BLaER1 treated with 17β-estradiol and CSF1 and Interleukin-3, amounts not matched to agents 10 nM and 100 nM (cell line): ENCODE measurements around the gene SOBP.
A peak's percentile ranks its signal among the peaks of the same experiment; 100 is the strongest.

Experiments used
- H3K27ac ChIP-seq, 11 experiments: shearing (Covaris generic); formaldehyde crosslinking; 2 replicates each; pipeline ENCODE4 v1.8.1; 2022
- H3K27me3 ChIP-seq, 11 experiments: shearing (Covaris generic); formaldehyde crosslinking; 2 replicates each; pipeline ENCODE4 v1.8.1; 2022
- H3K36me3 ChIP-seq, 11 experiments: shearing (Covaris generic); formaldehyde crosslinking; 2 replicates each; pipeline ENCODE4 v1.8.1; 2022
- H3K4me1 ChIP-seq, 10 experiments: shearing (Covaris generic); formaldehyde crosslinking; 2 replicates each; pipeline ENCODE4 v1.8.1; 2022
- H3K4me2 ChIP-seq, 11 experiments: shearing (Covaris generic); formaldehyde crosslinking; 2 replicates each; pipeline ENCODE4 v1.8.1; 2022
- H3K4me3 ChIP-seq, 10 experiments: shearing (Covaris generic); formaldehyde crosslinking; 2 replicates each; pipeline ENCODE4 v1.8.1; 2022
- H3K9ac ChIP-seq, 11 experiments: shearing (Covaris generic); formaldehyde crosslinking; 2 replicates each; pipeline ENCODE4 v1.8.1; 2022
- H3K9me3 ChIP-seq, 11 experiments: shearing (Covaris generic); formaldehyde crosslinking; replicated peaks in 1 of 11; 2 replicates each; pipeline ENCODE4 v1.8.1; 2022
- H4K20me1 ChIP-seq, 11 experiments: shearing (Covaris generic); formaldehyde crosslinking; 2 replicates each; pipeline ENCODE4 v1.8.1; 2022
- Cebpa-rat ChIP-seq, 11 experiments: shearing (Covaris generic); IDR thresholded peaks; 2 replicates each; pipeline ENCODE4 v1.8.1; 2022

SOBP gene

GRCh38 chr6:107652526-107653182 lies 162.7 kb downstream of the SOBP start:
- peak overlapping the region in 4 of 11 experiments; percentile 33 to 71 (median 60); a peak in 8 of 22 replicates for H3K27ac ChIP-seq
- TF ChIP-seq Cebpa-rat (IDR thresholded peaks at IDR 0.05), result peak in 3 of 11 experiments; percentile 25 to 68 (median 47); a peak in 4 of 22 replicates
- H3K9ac ChIP-seq, result peak overlapping the region in 2 of 11 experiments; percentile 22 to 52; a peak in 3 of 22 replicates

GRCh38 chr6:107653183-107653580 lies 163.3 kb downstream of the SOBP start:
- peak overlapping the region in 6 of 11 experiments; percentile 14 to 87 (median 70); a peak in 11 of 22 replicates for H3K4me2 ChIP-seq
- H3K9me3 ChIP-seq, result peaks cover 5 to 19% (median 15%) of the 10 kb centered on the region in 11 experiments; a peak in 20 of 22 replicates
- H3K36me3 ChIP-seq, result no peaks in the 10 kb centered on the region
- no peak for TF ChIP-seq Cebpa-rat (IDR thresholded peaks at IDR 0.05)
- H3K4me1 ChIP-seq, result peaks cover 18 to 87% (median 55%) of the 10 kb centered on the region in 10 experiments
- peak overlapping the region in 1 of 11 experiments; percentile 38; a peak in 1 of 22 replicates for H3K9ac ChIP-seq
- peak overlapping the region in 5 of 11 experiments; percentile 12 to 71 (median 38); a peak in 9 of 22 replicates for H3K27ac ChIP-seq
- H3K4me3 ChIP-seq, result no peak overlapping the region
- H4K20me1 ChIP-seq, result no peaks in the 10 kb centered on the region
- H3K27me3 ChIP-seq, result no peaks in the 10 kb centered on the region

More at GRCh38 chr6:107652526-107653182, 162.7 kb downstream of the SOBP start:
- H4K20me1 ChIP-seq, result no peaks in the 10 kb centered on the region
- peaks cover 13 to 84% (median 51%) of the 10 kb centered on the region in 10 experiments for H3K4me1 ChIP-seq
- H3K36me3 ChIP-seq, result no peaks in the 10 kb centered on the region
- H3K27me3 ChIP-seq, result no peaks in the 10 kb centered on the region
- H3K4me2 ChIP-seq, result peak overlapping the region in 5 of 11 experiments; percentile 26 to 87 (median 81); a peak in 10 of 22 replicates
- H3K9me3 ChIP-seq, result peaks cover 5 to 19% (median 15%) of the 10 kb centered on the region in 11 experiments; a peak in 20 of 22 replicates
- no peak overlapping the region for H3K4me3 ChIP-seq

- H3K27ac ChIP-seq, result peak overlapping the region in 3 of 11 experiments; percentile 38 to 71 (median 65); a peak in 5 of 22 replicates
Measured at GRCh38 chr6:107653861-107654394, 164.0 kb downstream of the SOBP start.

GRCh38 chr6:107654764-107655163 lies 164.8 kb downstream of the SOBP start:
- no peak overlapping the region for H3K9ac ChIP-seq
- H3K36me3 ChIP-seq, result no peaks in the 10 kb centered on the region
- peaks cover 5 to 19% (median 15%) of the 10 kb centered on the region in 11 experiments; a peak in 20 of 22 replicates for H3K9me3 ChIP-seq
- peak overlapping the region in 3 of 11 experiments; percentile 19 to 71 (median 27); a peak in 5 of 22 replicates for H3K27ac ChIP-seq
- TF ChIP-seq Cebpa-rat (IDR thresholded peaks at IDR 0.05), result no peak
- H3K4me1 ChIP-seq, result peaks cover 27 to 90% (median 61%) of the 10 kb centered on the region in 10 experiments
- H3K27me3 ChIP-seq, result no peaks in the 10 kb centered on the region
- H4K20me1 ChIP-seq, result no peaks in the 10 kb centered on the region
- no peak overlapping the region for H3K4me3 ChIP-seq
- peak overlapping the region in 5 of 11 experiments; percentile 26 to 92 (median 84); a peak in 11 of 22 replicates for H3K4me2 ChIP-seq

More at GRCh38 chr6:107653861-107654394, 164.0 kb downstream of the SOBP start:
- no peak overlapping the region for H3K9ac ChIP-seq
- peaks cover 5 to 19% (median 15%) of the 10 kb centered on the region in 11 experiments; a peak in 20 of 22 replicates for H3K9me3 ChIP-seq
- peaks cover 25 to 90% (median 62%) of the 10 kb centered on the region in 10 experiments for H3K4me1 ChIP-seq
- no peak overlapping the region for H3K4me3 ChIP-seq
- H3K27me3 ChIP-seq, result no peaks in the 10 kb centered on the region
- no peak for TF ChIP-seq Cebpa-rat (IDR thresholded peaks at IDR 0.05)
- peak overlapping the region in 5 of 11 experiments; percentile 26 to 87 (median 81); a peak in 10 of 22 replicates for H3K4me2 ChIP-seq
- H3K36me3 ChIP-seq, result no peaks in the 10 kb centered on the region
- no peaks in the 10 kb centered on the region for H4K20me1 ChIP-seq

GRCh38 chr6:107655245-107655644 lies 165.3 kb downstream of the SOBP start:
- Histone ChIP-seq H3K4me1 (peaks cover 27 to 95% (median 61%) of the 10 kb centered on the region in 10 experiments), H3K9ac (no peak overlapping the region), H3K4me3 (no peak overlapping the region), H3K27ac (peak overlapping the region in 3 of 11 experiments; percentile 19 to 71 (median 27); a peak in 4 of 22 replicates), H3K27me3 (no peaks in the 10 kb centered on the region), H3K9me3 (peaks cover 5 to 19% (median 15%) of the 10 kb centered on the region in 11 experiments; a peak in 20 of 22 replicates), H3K4me2 (peak overlapping the region in 5 of 11 experiments; percentile 26 to 92 (median 84); a peak in 10 of 22 replicates), H3K36me3 (no peaks in the 10 kb centered on the region), H4K20me1 (no peaks in the 10 kb centered on the region)
- no peak for TF ChIP-seq Cebpa-rat (IDR thresholded peaks at IDR 0.05)

GRCh38 chr6:107655864-107656263 lies 165.9 kb downstream of the SOBP start:
- Histone ChIP-seq H3K4me1 (peaks cover 27 to 97% (median 61%) of the 10 kb centered on the region in 10 experiments), H3K9me3 (peaks cover 5 to 17% (median 13%) of the 10 kb centered on the region in 11 experiments; a peak in 20 of 22 replicates), H3K27ac (peak overlapping the region in 4 of 11 experiments; percentile 75 to 91 (median 84); a peak in 3 of 22 replicates), H3K36me3 (no peaks in the 10 kb centered on the region), H3K4me3 (no peak overlapping the region), H4K20me1 (no peaks in the 10 kb centered on the region), H3K9ac (no peak overlapping the region), H3K27me3 (no peaks in the 10 kb centered on the region), H3K4me2 (peak overlapping the region in 6 of 11 experiments; percentile 20 to 92 (median 82); a peak in 10 of 22 replicates)
- TF ChIP-seq Cebpa-rat (IDR thresholded peaks at IDR 0.05), result no peak

- no peaks in the 10 kb centered on the region for H4K20me1 ChIP-seq
- peak overlapping the region in 9 of 11 experiments; percentile 60 to 91 (median 77); a peak in 15 of 22 replicates for H3K27ac ChIP-seq
- no peak for TF ChIP-seq Cebpa-rat (IDR thresholded peaks at IDR 0.05)
- peak overlapping the region in 4 of 11 experiments; percentile 55 to 78 (median 58); a peak in 5 of 22 replicates for H3K9ac ChIP-seq
- H3K4me3 ChIP-seq, result no peak overlapping the region
- no peaks in the 10 kb centered on the region for H3K36me3 ChIP-seq
- no peaks in the 10 kb centered on the region for H3K27me3 ChIP-seq
- peak overlapping the region; percentile 18 to 92 (median 82); a peak in 18 of 22 replicates for H3K4me2 ChIP-seq
- H3K9me3 ChIP-seq, result peaks cover 5 to 14% (median 8%) of the 10 kb centered on the region in 11 experiments; a peak in 20 of 22 replicates
- H3K4me1 ChIP-seq, result peaks cover 27 to 97% (median 61%) of the 10 kb centered on the region in 10 experiments
Measured at GRCh38 chr6:107656401-107656800, 166.5 kb downstream of the SOBP start.

- Histone ChIP-seq H3K27ac (peak overlapping the region in 9 of 11 experiments; percentile 60 to 91 (median 77); a peak in 18 of 22 replicates), H3K4me2 (peak overlapping the region; percentile 61 to 93 (median 83)), H3K27me3 (no peaks in the 10 kb centered on the region), H3K4me3 (0 out of 20 replicates have a peak overlapping the region, but pooled peaks of 1 of the 10 experiments have one; percentile 23), H3K9me3 (peaks cover 1 to 9% (median 3%) of the 10 kb centered on the region in 11 experiments; a peak in 19 of 22 replicates), H3K9ac (peak overlapping the region in 8 of 11 experiments; percentile 10 to 78 (median 58); a peak in 11 of 22 replicates), H4K20me1 (no peaks in the 10 kb centered on the region), H3K36me3 (no peaks in the 10 kb centered on the region), H3K4me1 (peaks cover 27 to 97% (median 61%) of the 10 kb centered on the region in 10 experiments)
- no peak for TF ChIP-seq Cebpa-rat (IDR thresholded peaks at IDR 0.05)
Measured at GRCh38 chr6:107656883-107657282, 167.0 kb downstream of the SOBP start.
